ENCODE data around the gene IGFBP4.

IGFBP4 gene

GRCh38 chr17:40506786-40507185, 63.5 kb downstream of the IGFBP4 start:
- peaks cover 10 to 11% of the 10 kb centered on the region in 2 experiments for H3K4me1 ChIP-seq (ENCODE audit: control insufficient read depth in 1 of 2, insufficient read depth in 2 of 2, low read length in 2 of 2)
- no peak overlapping the region for H2BK12ac ChIP-seq (ENCODE audit: low read length)
- no peaks in the 10 kb centered on the region for H3K9me3 ChIP-seq (ENCODE audit: insufficient read depth, low read depth, low read length)
- no peak overlapping the region for H3K23ac ChIP-seq (ENCODE audit: low read length)
- H4K8ac ChIP-seq (ENCODE audit: low read depth, low read length) = no peak overlapping the region
- no peak overlapping the region for H3K14ac ChIP-seq (ENCODE audit: low read length)
- no peak overlapping the region for H2AK5ac ChIP-seq (ENCODE audit: low read length)
- peaks cover 2% of the 10 kb centered on the region for H3K79me1 ChIP-seq (ENCODE audit: low read length)
- no peak overlapping the region for H3K27ac ChIP-seq (ENCODE audit: low read depth, low read length)
- H3K27me3 ChIP-seq (ENCODE audit: insufficient read depth, low read length) = no peaks in the 10 kb centered on the region
- no peak overlapping the region for H3K9ac ChIP-seq (ENCODE audit: low read length)
- no peak overlapping the region for H3K4ac ChIP-seq (ENCODE audit: low read depth, low read length)
- no peak overlapping the region for H2BK120ac ChIP-seq (ENCODE audit: insufficient read depth, low read length, poor library complexity)
- no peak overlapping the region for H2BK5ac ChIP-seq (ENCODE audit: low read depth, low read length, poor library complexity)
- no peak overlapping the region for H4K91ac ChIP-seq (ENCODE audit: low read depth, low read length)
- H4K12ac ChIP-seq (ENCODE audit: low read depth, low read length) = no peak overlapping the region
- no peak for DNase-seq
- H3K36me3 ChIP-seq (ENCODE audit: control insufficient read depth in 1 of 2, insufficient read depth in 2 of 2, low read length in 2 of 2) = no peaks in the 10 kb centered on the region
- H3K4me3 ChIP-seq (ENCODE audit: low read depth, low read length) = no peak overlapping the region
- H3K79me2 ChIP-seq (ENCODE audit: control insufficient read depth, insufficient read depth, low read length, poor library complexity) = no peaks in the 10 kb centered on the region
- no CpG with 5 or more reads among the region's 5 CpGs for WGBS (ENCODE audit: extremely low coverage, insufficient coverage, insufficient read length)
- H2AFZ ChIP-seq (ENCODE audit: insufficient read depth, low read length, poor library complexity) = no peak overlapping the region
- no peak overlapping the region for H3K18ac ChIP-seq (ENCODE audit: low read length)
- no peak overlapping the region for H3K4me2 ChIP-seq (ENCODE audit: low read length)
